Tibial nerve (tissue), 4 donors: Measurements from ENCODE around the gene PEX14.

Experiments
- EP300 ChIP-seq, 2 donors: sonication (generic); formaldehyde crosslinking; IDR thresholded peaks; one replicate each; pipeline ENCODE4 v1.6.1; 2017; ENCODE audit warnings: antibody characterized with exemption in 2 of 2, mild to moderate bottlenecking in 1 of 2
- POLR2A ChIP-seq, 2 donors: fragments of 450-650 bp; IDR thresholded peaks; one replicate each; pipeline ENCODE4 v1.6.1; 2017; ENCODE audit warnings: antibody characterized with exemption in 2 of 2, mild to moderate bottlenecking in 2 of 2, moderate library complexity in 2 of 2
- TF ChIP-seq, protein P1 (sequence below), 5 experiments: fragments of 200-600 bp in 3 of 5; fragments of 450-650 bp in 2 of 5; sonication (generic) in 3 of 5; IDR thresholded peaks; one replicate each; pipeline ENCODE4 v1.5.1; 2016 to 2019; ENCODE audit warnings: antibody characterized with exemption in 5 of 5, mild to moderate bottlenecking in 3 of 5, moderate library complexity in 2 of 5

DNA sequence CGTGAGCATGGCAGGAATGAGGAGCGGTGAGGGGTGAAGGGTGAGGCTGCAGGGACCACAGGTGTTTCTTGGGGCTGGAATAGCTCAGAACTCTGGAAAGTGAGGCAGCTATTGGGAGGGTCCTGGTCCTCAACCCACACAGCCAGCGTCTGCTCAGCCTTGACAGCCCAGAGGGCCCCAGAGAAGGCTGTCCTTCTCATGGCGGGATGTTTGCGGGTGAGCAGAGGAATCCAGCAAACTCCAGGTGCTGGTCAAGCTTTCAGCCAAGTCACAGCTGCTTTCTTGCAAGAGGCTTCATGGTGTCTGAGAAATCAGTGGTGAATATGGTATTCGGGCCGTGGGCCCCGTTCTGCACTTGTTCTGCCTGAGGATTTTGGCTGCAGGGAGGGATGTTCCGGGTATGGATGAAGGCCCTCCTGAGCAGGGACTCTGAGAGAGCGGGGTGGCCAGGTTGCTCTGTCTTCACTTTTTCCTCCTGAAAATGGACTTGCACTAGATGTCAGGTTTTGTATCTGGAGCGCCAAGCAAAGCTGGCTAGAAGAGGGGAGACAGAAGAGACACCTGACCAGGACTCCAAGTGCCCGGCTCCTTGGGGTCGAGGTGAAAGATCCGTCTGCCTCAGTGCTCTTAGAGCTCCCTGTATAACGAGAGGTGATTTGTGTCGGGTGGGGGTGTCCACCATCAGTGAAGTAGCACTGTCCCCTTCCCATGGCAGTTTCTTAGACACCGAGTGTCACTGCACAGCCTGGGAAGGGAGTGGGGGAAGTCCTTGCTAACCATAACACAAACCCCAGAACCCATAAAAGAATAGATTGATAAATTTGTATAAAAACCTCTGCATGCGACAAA is 139.9 kb downstream of the PEX14 start:
- no peak for TF ChIP-seq EP300 (IDR thresholded peaks at IDR 0.05)
- TF ChIP-seq, protein P1, sequence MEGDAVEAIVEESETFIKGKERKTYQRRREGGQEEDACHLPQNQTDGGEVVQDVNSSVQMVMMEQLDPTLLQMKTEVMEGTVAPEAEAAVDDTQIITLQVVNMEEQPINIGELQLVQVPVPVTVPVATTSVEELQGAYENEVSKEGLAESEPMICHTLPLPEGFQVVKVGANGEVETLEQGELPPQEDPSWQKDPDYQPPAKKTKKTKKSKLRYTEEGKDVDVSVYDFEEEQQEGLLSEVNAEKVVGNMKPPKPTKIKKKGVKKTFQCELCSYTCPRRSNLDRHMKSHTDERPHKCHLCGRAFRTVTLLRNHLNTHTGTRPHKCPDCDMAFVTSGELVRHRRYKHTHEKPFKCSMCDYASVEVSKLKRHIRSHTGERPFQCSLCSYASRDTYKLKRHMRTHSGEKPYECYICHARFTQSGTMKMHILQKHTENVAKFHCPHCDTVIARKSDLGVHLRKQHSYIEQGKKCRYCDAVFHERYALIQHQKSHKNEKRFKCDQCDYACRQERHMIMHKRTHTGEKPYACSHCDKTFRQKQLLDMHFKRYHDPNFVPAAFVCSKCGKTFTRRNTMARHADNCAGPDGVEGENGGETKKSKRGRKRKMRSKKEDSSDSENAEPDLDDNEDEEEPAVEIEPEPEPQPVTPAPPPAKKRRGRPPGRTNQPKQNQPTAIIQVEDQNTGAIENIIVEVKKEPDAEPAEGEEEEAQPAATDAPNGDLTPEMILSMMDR (IDR thresholded peaks at IDR 0.05), result no peak
- no peak for TF ChIP-seq POLR2A (IDR thresholded peaks at IDR 0.05)
